Thoracic aorta (tissue), 2 donors: Measurements from ENCODE around the gene CCL7. TPM values are rescaled to one million over a fixed set of nuclear protein-coding genes. Genes with fewer than 3 reads are reported as not detected.

Experiments
- ATAC-seq: fragments of 150-250 bp; one replicate; pipeline ENCODE4 v1.8.0; 2017; ENCODE audit warnings: low read depth; ENCODE audit not compliant: insufficient number of reproducible peaks, low FRiP score
- DNase-seq: peaks from one replicate; pipeline ENCODE4 v3.0.0-alpha.2; 2020; ENCODE audit warnings: low spot score
- H3K27ac ChIP-seq, 2 donors: fragments of 200-600 bp; sonication (generic); 1 replicate in 1 of 2; 2 replicates in 1 of 2; pipeline ENCODE4 v1.5.1; 2016; ENCODE audit warnings: mild to moderate bottlenecking in 2 of 2, moderate library complexity in 2 of 2
- H3K27me3 ChIP-seq: fragments of 200-600 bp; sonication (generic); replicated peaks from 2 replicates; pipeline ENCODE4 v1.6.0; 2016; ENCODE audit warnings: mild to moderate bottlenecking; ENCODE audit not compliant: insufficient read depth
- H3K36me3 ChIP-seq: fragments of 200-600 bp; sonication (generic); one replicate; pipeline ENCODE4 v1.5.1; 2016
- H3K4me1 ChIP-seq, 2 donors: fragments of 200-600 bp; sonication (generic); 1 replicate in 1 of 2; 2 replicates in 1 of 2; pipeline versions ENCODE4 v1.5.1 to v1.6.0; 2016; ENCODE audit warnings: low read depth in 2 of 2, mild to moderate bottlenecking in 1 of 2; ENCODE audit not compliant: control insufficient read depth in 1 of 2
- H3K4me3 ChIP-seq: fragments of 200-600 bp; sonication (generic); 2 replicates; pipeline ENCODE4 v1.5.1; 2016; ENCODE audit warnings: mild to moderate bottlenecking
- H3K9me3 ChIP-seq: fragments of 200-600 bp; sonication (generic); 2 replicates; pipeline ENCODE4 v1.5.1; 2016
- total RNA-seq, 2 donors: library from RNA; depleted of rRNA; stranded (reverse); fragments of >200 nt; gene quantifications; one replicate each; pipeline versions ENCODE4 v1.1.0 to v1.2.3, GENCODE V29; 2016
- TF ChIP-seq, protein P1 (sequence below): fragments of 200-600 bp; sonication (generic); IDR thresholded peaks from one replicate; pipeline ENCODE4 v1.5.1; 2019; ENCODE audit warnings: antibody characterized with exemption

Gene CCL7
- total RNA-seq, 2 donors from 2014 or later: 1.3 TPM; not detected in 1

DNA sequence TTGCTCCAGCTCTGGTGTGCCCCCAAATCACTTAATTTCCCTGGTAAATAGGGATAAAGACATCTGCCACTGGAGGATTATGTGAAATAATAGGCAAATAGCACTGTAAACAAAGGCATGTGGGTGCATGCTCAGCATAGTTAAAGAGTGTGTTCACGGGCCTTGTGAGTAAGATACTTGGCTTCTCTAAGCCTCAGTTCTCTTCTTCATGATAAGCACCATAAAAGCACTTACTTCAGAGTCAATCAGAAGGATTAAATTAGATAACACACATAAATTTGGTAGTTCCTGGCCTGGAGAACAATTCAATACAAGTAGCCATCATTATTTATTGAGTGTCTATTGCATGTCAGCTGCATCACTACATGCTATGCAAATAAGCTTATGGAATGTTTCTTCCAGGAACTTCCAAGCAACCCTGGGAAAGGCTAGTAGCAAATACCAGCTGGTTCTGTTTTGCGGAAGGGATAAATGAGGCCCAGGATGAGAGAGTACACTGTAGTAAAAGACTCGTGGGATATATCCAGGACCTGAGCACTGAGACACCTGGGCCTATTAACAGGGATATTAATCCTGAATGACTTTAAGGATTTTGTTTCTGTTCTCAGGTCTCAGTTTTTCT is 30.0 kb downstream of the CCL7 start:
- ATAC-seq: no peak

DNA sequence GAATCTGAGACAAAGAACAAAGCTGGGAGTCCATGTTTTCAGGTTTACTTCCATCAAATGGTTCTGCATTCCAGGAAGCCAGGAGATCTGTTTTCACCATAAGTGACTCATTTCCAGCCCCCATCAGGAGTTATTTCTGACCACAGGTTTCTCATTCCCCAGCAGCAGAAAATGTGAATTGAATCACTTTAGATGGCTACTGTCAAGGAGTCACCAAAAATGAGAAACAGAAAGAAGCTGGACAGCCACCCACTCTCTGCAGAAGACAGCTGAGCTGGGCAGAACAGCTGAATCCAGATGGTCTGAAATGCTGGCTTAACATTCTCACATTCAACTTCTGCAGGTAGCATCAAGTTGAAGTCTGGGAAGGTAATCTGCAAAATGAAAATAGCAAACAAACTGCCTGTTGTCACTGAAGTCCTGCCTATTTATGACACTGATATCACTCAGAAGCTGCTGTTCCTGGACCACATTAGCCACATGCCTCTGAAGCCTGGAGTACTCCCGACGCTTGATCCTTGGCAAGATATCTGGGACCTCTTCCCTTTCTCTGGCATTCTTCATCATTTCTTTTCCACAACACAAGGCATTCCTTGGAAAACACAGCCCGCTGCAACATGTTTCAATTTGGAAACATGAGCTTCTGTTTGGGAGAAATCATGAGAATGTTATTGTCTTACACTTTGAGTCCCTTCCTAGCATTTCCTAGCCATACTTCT is 30.8 kb downstream of the CCL7 start:
- H3K27me3 ChIP-seq: no peaks in the 10 kb centered on the region
- no peaks in the 10 kb centered on the region for H3K9me3 ChIP-seq
- no peak overlapping the region for H3K4me3 ChIP-seq
- DNase-seq (no peak), ATAC-seq (no peak)
- TF ChIP-seq, protein P1, sequence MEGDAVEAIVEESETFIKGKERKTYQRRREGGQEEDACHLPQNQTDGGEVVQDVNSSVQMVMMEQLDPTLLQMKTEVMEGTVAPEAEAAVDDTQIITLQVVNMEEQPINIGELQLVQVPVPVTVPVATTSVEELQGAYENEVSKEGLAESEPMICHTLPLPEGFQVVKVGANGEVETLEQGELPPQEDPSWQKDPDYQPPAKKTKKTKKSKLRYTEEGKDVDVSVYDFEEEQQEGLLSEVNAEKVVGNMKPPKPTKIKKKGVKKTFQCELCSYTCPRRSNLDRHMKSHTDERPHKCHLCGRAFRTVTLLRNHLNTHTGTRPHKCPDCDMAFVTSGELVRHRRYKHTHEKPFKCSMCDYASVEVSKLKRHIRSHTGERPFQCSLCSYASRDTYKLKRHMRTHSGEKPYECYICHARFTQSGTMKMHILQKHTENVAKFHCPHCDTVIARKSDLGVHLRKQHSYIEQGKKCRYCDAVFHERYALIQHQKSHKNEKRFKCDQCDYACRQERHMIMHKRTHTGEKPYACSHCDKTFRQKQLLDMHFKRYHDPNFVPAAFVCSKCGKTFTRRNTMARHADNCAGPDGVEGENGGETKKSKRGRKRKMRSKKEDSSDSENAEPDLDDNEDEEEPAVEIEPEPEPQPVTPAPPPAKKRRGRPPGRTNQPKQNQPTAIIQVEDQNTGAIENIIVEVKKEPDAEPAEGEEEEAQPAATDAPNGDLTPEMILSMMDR: no peak
- no peak overlapping the region for H3K27ac ChIP-seq
- H3K4me1 ChIP-seq: peaks cover 0 to 28% of the 10 kb centered on the region in 2 donors
- H3K36me3 ChIP-seq: no peaks in the 10 kb centered on the region

More for the DNA sequence above, 30.0 kb downstream of the CCL7 start:
- no peak overlapping the region for H3K27ac ChIP-seq
- no peaks in the 10 kb centered on the region for H3K36me3 ChIP-seq
- TF ChIP-seq, protein P1: no peak
- H3K9me3 ChIP-seq: no peaks in the 10 kb centered on the region
- H3K4me1 ChIP-seq: peaks cover 0 to 23% of the 10 kb centered on the region in 2 donors
- DNase-seq: no peak
- no peaks in the 10 kb centered on the region for H3K27me3 ChIP-seq
- H3K4me3 ChIP-seq: no peak overlapping the region

DNA sequence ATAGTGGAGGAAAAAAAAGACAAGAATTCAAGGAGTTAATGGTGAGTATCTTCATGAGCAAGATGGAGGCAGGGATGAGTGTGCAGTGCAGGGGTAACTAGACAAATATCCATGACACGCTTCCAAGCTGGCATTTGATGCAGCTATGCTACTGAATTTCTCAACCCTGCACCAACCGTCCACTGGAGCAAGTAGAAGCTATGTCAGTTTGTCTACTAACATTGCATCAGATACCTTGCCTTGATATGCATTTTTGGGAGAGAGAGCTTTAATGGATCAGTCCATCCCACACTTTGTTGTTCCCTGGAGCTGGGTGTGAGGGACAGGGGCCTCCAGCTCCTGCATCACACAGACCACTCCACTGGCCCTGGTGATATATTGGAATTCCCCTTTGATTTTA is 32.0 kb downstream of the CCL7 start:
- TF ChIP-seq, protein P1: no peak
- ATAC-seq (no peak), DNase-seq (no peak)
- Histone ChIP-seq H3K36me3 (no peaks in the 10 kb centered on the region), H3K27ac (no peak overlapping the region), H3K4me1 (peaks cover 0 to 39% of the 10 kb centered on the region in 2 donors), H3K4me3 (no peak overlapping the region), H3K9me3 (no peaks in the 10 kb centered on the region), H3K27me3 (no peaks in the 10 kb centered on the region)

DNA sequence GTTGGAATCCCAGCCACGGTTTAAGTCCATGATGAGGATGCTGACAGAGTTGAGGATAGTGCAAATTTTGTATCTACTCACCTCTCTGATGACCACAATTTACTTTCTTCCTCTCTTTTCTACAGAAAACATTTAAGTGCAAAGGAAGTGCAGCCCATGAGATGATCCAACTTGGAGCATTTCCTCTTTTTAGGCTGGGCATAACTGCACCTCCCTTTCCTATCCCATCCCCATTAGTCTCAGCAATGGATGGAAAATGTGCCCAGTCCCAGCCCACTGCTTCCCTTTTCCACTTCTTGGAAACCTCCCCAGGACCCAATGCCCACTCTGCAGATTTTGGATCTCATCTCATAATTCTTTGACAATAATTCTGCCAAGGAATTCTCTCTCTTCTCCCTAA is 32.6 kb downstream of the CCL7 start:
- ATAC-seq (no peak), DNase-seq (no peak)
- Histone ChIP-seq H3K9me3 (no peaks in the 10 kb centered on the region), H3K4me1 (peaks cover 0 to 46% of the 10 kb centered on the region in 2 donors), H3K36me3 (no peaks in the 10 kb centered on the region), H3K27ac (no peak overlapping the region), H3K4me3 (no peak overlapping the region), H3K27me3 (no peaks in the 10 kb centered on the region)
- TF ChIP-seq, protein P1: no peak

DNA sequence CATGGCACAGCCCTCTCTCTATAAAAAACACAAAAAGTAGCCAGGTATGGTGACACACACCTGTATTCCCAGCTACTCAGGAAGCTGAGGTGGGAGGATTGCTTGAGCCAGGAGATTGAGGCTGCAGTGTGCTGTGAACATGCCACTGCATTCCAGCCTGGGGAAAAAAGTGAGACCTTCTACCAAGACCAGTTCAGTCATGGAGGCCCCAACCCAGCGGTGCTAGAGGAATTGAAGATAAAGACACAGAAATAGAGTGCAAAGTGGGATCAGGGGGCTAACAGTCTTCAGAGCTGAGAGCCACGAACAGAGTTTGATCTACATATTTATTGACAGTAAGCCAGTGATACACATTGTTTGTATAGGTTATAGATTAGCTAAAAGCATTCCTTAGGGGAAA is 33.6 kb downstream of the CCL7 start:
- H3K27ac ChIP-seq: no peak overlapping the region
- no peaks in the 10 kb centered on the region for H3K9me3 ChIP-seq
- H3K4me1 ChIP-seq: peaks cover 0 to 48% of the 10 kb centered on the region in 2 donors
- H3K36me3 ChIP-seq: no peaks in the 10 kb centered on the region
- H3K27me3 ChIP-seq: no peaks in the 10 kb centered on the region
- DNase-seq: no peak
- H3K4me3 ChIP-seq: no peak overlapping the region
- TF ChIP-seq, protein P1: no peak
- no peak for ATAC-seq
